GM23248 (cell line): ENCODE results near the gene FBXO27. TPM values are rescaled to one million over a fixed set of nuclear protein-coding genes. Genes with fewer than 3 reads are reported as not detected.

Source experiments
- DNase-seq: peaks from one replicate; pipeline ENCODE4 v3.0.0-alpha.2; 2015
- H2AFZ ChIP-seq: fragments of 200-600 bp; sonication (generic); 2 replicates; pipeline ENCODE4 v1.6.1; 2016; ENCODE audit warnings: antibody characterized with exemption
- H3F3A ChIP-seq: fragments of 200-600 bp; sonication (generic); 2 replicates; pipeline ENCODE4 v1.6.1; 2016; ENCODE audit warnings: mild to moderate bottlenecking, antibody characterized with exemption, mixed run types; ENCODE audit not compliant: insufficient read depth
- H3K27ac ChIP-seq: fragments of 200-600 bp; sonication (generic); 2 replicates; pipeline ENCODE4 v1.5.1; 2016; ENCODE audit warnings: mild to moderate bottlenecking
- H3K27me3 ChIP-seq: fragments of 200-600 bp; sonication (generic); replicated peaks from 2 replicates; pipeline ENCODE4 v1.6.1; 2016; ENCODE audit warnings: mild to moderate bottlenecking; ENCODE audit not compliant: insufficient read depth
- H3K36me3 ChIP-seq: fragments of 200-600 bp; sonication (generic); 2 replicates; pipeline ENCODE4 v1.6.1; 2016; ENCODE audit warnings: low read depth, mild to moderate bottlenecking
- H3K4me1 ChIP-seq: fragments of 200-600 bp; sonication (generic); 2 replicates; pipeline ENCODE4 v1.6.1; 2016; ENCODE audit warnings: mild to moderate bottlenecking; ENCODE audit not compliant: insufficient read depth
- H3K4me2 ChIP-seq: fragments of 200-600 bp; sonication (generic); one replicate; pipeline ENCODE4 v1.6.1; 2016; ENCODE audit warnings: mild to moderate bottlenecking; ENCODE audit not compliant: unreplicated experiment
- H3K4me3 ChIP-seq: fragments of 200-600 bp; sonication (generic); 2 replicates; pipeline ENCODE4 v1.5.1; 2016; ENCODE audit warnings: mild to moderate bottlenecking
- H3K79me2 ChIP-seq: fragments of 200-600 bp; sonication (generic); 2 replicates; pipeline ENCODE4 v1.6.1; 2016; ENCODE audit warnings: mild to moderate bottlenecking; ENCODE audit not compliant: insufficient read depth
- H3K9ac ChIP-seq: fragments of 200-600 bp; sonication (generic); 2 replicates; pipeline ENCODE4 v1.6.1; 2016; ENCODE audit warnings: mild to moderate bottlenecking
- H3K9me2 ChIP-seq: fragments of 200-600 bp; sonication (generic); 2 replicates; pipeline ENCODE4 v1.6.1; 2016; ENCODE audit warnings: mixed run types, mild to moderate bottlenecking, moderate library complexity; ENCODE audit not compliant: insufficient read depth
- H3K9me3 ChIP-seq: fragments of 200-600 bp; sonication (generic); one replicate; pipeline ENCODE4 v1.6.1; 2017; ENCODE audit warnings: low read depth
- H4K20me1 ChIP-seq: fragments of 200-600 bp; sonication (generic); 2 replicates; pipeline ENCODE4 v1.6.0; 2016; ENCODE audit not compliant: insufficient read depth
- EZH2 ChIP-seq: fragments of 200-600 bp; sonication (generic); IDR thresholded peaks from 2 replicates; pipeline ENCODE4 v1.6.1; 2018; ENCODE audit warnings: antibody characterized with exemption, mild to moderate bottlenecking; ENCODE audit not compliant: insufficient read depth, poor library complexity, severe bottlenecking
- EZH2phosphoT487 ChIP-seq: fragments of 200-600 bp; sonication (generic); IDR thresholded peaks from 2 replicates; pipeline ENCODE4 v1.6.1; 2018; ENCODE audit warnings: antibody characterized with exemption, moderate library complexity, mild to moderate bottlenecking, low read depth; ENCODE audit not compliant: insufficient read depth
- WGBS, 2 experiments: methylation state at CpG; one replicate each; pipeline ENCODE4 v1.1.6; 2015 to 2017; ENCODE audit warnings: low lambda C conversion rate in 2 of 2, low coverage in 1 of 2; ENCODE audit errors: missing lambda C conversion rate in 2 of 2; 5-methylcytosine and 5-hydroxymethylcytosine counted together
- in situ Hi-C: fragments of 300-500 bp; cut with MboI; formaldehyde crosslinking; loops from 2 replicates; pipeline ENCODE4 v1.15.0; 2020
- polyA plus RNA-seq: library from polyadenylated mRNA; unstranded; fragments of >200 nt; fragmentation: Nextera tagmentation; extraction: Ambion mirVana; gene quantifications from 2 replicates; pipeline ENCODE4 v1.2.1, GENCODE V29; 2016
- total RNA-seq: library from RNA; depleted of rRNA; stranded (reverse); fragments of >200 nt; shearing (Covaris generic); gene quantifications from 2 replicates; pipeline ENCODE4 v1.2.3, GENCODE V29; 2014

The FBXO27 gene
- total and polyA plus RNA-seq, 2 experiments from 2014 or later: 0.54 to 4.0 TPM

- Histone ChIP-seq H3K27ac (no peak overlapping the region), H2AFZ (no peak overlapping the region), H3K4me2 (no peak overlapping the region), H3K4me1 (peaks cover 4% of the 10 kb centered on the region; the same call in 1 of the 2 replicates), H3K79me2 (no peaks in the 10 kb centered on the region), H3K9ac (no peak overlapping the region), H3K36me3 (no peaks in the 10 kb centered on the region), H4K20me1 (no peaks in the 10 kb centered on the region), H3K9me2 (no peaks in the 10 kb centered on the region), H3K9me3 (no peaks in the 10 kb centered on the region), H3K4me3 (no peak overlapping the region), H3K27me3 (no peaks in the 10 kb centered on the region), H3F3A (no peaks in the 10 kb centered on the region)
- DNase-seq: no peak
- TF ChIP-seq EZH2 (no peak), EZH2phosphoT487 (no peak)
- in situ Hi-C loops: no loop called here
- 56 to 57% methylated on average over 1 of the region's 1 CpG for WGBS, 2 experiments
Measured at GRCh38 chr19:38985262-38985661, 47.1 kb downstream of the FBXO27 start.

- Histone ChIP-seq H3K36me3 (no peaks in the 10 kb centered on the region), H3K4me2 (no peak overlapping the region), H3K9me2 (no peaks in the 10 kb centered on the region), H3K4me1 (peaks cover 6% of the 10 kb centered on the region; the same call in 1 of the 2 replicates), H3K27me3 (no peaks in the 10 kb centered on the region), H3F3A (0 out of 2 replicates have a peak, but pooled peaks cover 9% of the 10 kb centered on the region), H4K20me1 (no peaks in the 10 kb centered on the region), H3K79me2 (no peaks in the 10 kb centered on the region), H2AFZ (no peak overlapping the region), H3K9me3 (no peaks in the 10 kb centered on the region), H3K27ac (no peak overlapping the region), H3K4me3 (no peak overlapping the region), H3K9ac (no peak overlapping the region)
- in situ Hi-C loops: no loop called here
- TF ChIP-seq EZH2phosphoT487 (no peak), EZH2 (no peak)
- no peak for DNase-seq
- WGBS, 2 experiments: 78 to 79% methylated on average over 8 to 10 of the region's 10 CpGs
Measured at GRCh38 chr19:38980583-38981374, 51.6 kb downstream of the FBXO27 start.

- Histone ChIP-seq H2AFZ (no peak overlapping the region), H3K27ac (no peak overlapping the region), H3F3A (peaks cover 12% of the 10 kb centered on the region), H3K4me2 (no peak overlapping the region), H3K36me3 (no peaks in the 10 kb centered on the region), H3K9me3 (no peaks in the 10 kb centered on the region), H3K79me2 (no peaks in the 10 kb centered on the region), H3K4me3 (no peak overlapping the region), H3K27me3 (no peaks in the 10 kb centered on the region), H3K4me1 (peaks cover 6% of the 10 kb centered on the region; the same call in 1 of the 2 replicates), H4K20me1 (no peaks in the 10 kb centered on the region), H3K9me2 (no peaks in the 10 kb centered on the region), H3K9ac (no peak overlapping the region)
- in situ Hi-C loops: no loop called here
- WGBS, 2 experiments: 47 to 49% methylated on average over 4 to 5 of the region's 5 CpGs
- no peak for TF ChIP-seq EZH2
- TF ChIP-seq EZH2phosphoT487: no peak
- DNase-seq: no peak
Measured at GRCh38 chr19:38979812-38980211, 52.5 kb downstream of the FBXO27 start.

- H3F3A ChIP-seq: peaks cover 20% of the 10 kb centered on the region
- no peak overlapping the region for H3K27ac ChIP-seq
- H3K9ac ChIP-seq: no peak overlapping the region
- H3K4me1 ChIP-seq: peaks cover 6% of the 10 kb centered on the region; the same call in 1 of the 2 replicates
- no peak for DNase-seq
- H3K9me2 ChIP-seq: no peaks in the 10 kb centered on the region
- H2AFZ ChIP-seq: no peak overlapping the region
- WGBS, 2 experiments: 95 to 96% methylated on average over 3 of the region's 3 CpGs
- no peaks in the 10 kb centered on the region for H3K27me3 ChIP-seq
- H3K4me2 ChIP-seq: no peak overlapping the region
- H3K79me2 ChIP-seq: peaks cover 5% of the 10 kb centered on the region
- in situ Hi-C loops: no loop called here
- H3K36me3 ChIP-seq: no peaks in the 10 kb centered on the region
- no peaks in the 10 kb centered on the region for H3K9me3 ChIP-seq
- H4K20me1 ChIP-seq: no peaks in the 10 kb centered on the region
- no peak overlapping the region for H3K4me3 ChIP-seq
- TF ChIP-seq EZH2phosphoT487 (no peak), EZH2 (no peak)
Measured at GRCh38 chr19:38978326-38978689, 54.0 kb downstream of the FBXO27 start.
